K562 (cell line): ENCODE data around the gene RET.

Experiments
- L3MBTL2 ChIP-seq: fragments of 450-650 bp; IDR thresholded peaks from 2 replicates; pipeline ENCODE4 v1.6.1; 2016; ENCODE audit warnings: mild to moderate bottlenecking, moderate library complexity
- MCM2 ChIP-seq: fragments of 450-650 bp; IDR thresholded peaks from 2 replicates; pipeline ENCODE4 v1.6.1; 2017; ENCODE audit warnings: low read depth, mild to moderate bottlenecking
- TF ChIP-seq, protein P1 (sequence below), 3 experiments: IDR thresholded peaks in 2 of 3; conservative IDR thresholded peaks in 1 of 3; 2 replicates each; pipeline ENCODE4 v1.5.1; 2011 to 2012; ENCODE audit warnings: low read length in 3 of 3, mild to moderate bottlenecking in 3 of 3, control low read depth in 2 of 3, improper control_type of control experiment in 1 of 3, inconsistent platforms in 1 of 3, low read depth in 1 of 3, mixed read lengths in 1 of 3, moderate library complexity in 1 of 3; ENCODE audit not compliant: insufficient read depth in 2 of 3

DNA sequence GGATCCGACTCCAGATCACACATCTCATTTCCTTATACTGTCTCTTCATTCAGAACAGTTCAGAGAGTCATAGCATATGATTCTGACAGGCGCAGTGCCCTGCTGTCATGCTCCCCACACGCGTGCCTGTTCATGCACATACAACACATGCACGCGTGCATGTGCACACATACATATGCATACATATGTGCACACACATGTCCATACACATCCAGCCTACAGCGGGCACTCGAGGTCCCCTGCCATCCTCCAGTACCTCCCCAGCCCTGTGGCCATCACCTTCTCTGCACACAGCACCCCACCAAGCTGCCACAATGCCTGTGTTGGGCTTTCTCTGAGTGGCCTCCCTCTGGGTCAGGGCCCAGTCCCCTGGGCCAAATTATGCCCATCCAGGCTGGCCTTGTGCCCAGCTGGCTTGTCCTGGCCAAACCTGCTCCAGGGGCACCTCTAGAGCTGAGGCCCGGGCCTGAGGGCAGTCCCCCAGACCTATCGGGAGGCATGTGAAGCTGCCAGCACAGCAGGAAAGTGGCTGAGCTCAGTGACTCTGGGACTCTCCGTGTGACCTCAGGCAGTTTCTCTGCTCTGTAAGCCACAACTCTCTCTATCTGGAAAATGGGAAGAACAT lies 49.4 kb upstream of the RET start:
- no peak for TF ChIP-seq L3MBTL2
- TF ChIP-seq MCM2, result no peak
- TF ChIP-seq, protein P1, sequence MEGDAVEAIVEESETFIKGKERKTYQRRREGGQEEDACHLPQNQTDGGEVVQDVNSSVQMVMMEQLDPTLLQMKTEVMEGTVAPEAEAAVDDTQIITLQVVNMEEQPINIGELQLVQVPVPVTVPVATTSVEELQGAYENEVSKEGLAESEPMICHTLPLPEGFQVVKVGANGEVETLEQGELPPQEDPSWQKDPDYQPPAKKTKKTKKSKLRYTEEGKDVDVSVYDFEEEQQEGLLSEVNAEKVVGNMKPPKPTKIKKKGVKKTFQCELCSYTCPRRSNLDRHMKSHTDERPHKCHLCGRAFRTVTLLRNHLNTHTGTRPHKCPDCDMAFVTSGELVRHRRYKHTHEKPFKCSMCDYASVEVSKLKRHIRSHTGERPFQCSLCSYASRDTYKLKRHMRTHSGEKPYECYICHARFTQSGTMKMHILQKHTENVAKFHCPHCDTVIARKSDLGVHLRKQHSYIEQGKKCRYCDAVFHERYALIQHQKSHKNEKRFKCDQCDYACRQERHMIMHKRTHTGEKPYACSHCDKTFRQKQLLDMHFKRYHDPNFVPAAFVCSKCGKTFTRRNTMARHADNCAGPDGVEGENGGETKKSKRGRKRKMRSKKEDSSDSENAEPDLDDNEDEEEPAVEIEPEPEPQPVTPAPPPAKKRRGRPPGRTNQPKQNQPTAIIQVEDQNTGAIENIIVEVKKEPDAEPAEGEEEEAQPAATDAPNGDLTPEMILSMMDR (IDR thresholded peaks at IDR 0.05 in 2 of 3, conservative IDR thresholded peaks at IDR 0.05 in 1 of 3; ENCODE audit: insufficient read depth in 2 of 3, low read depth in 1 of 3, low read length in 3 of 3), result no peak
